Measurements from ENCODE around the gene CARD19.
"Not testable (repeated sequence)": the region's sequence is repeated elsewhere in the genome, so short reads cannot be mapped to it uniquely, and the experiment has no call there.

Gene CARD19

GRCh38 chr9:93134015-93134739 is 38.2 kb downstream of the CARD19 start, which contains the start of gene NINJ1:
NINJ1 (minus strand) TSS chr9:93134251; CDS start chr9:93134217, 34 bp downstream.
- no peak for DNase-seq (ENCODE audit: low read depth)

- DNase-seq (ENCODE audit: low read depth): no peak
These were observed 38.9 kb downstream of the CARD19 start for GRCh38 chr9:93134740-93135444.

GRCh38 chr9:93136011-93136440 is 40.0 kb downstream of the CARD19 start:
- no peak for DNase-seq (ENCODE audit: low read depth)

- no peak for DNase-seq (ENCODE audit: low read depth)
These were observed 41.3 kb downstream of the CARD19 start for GRCh38 chr9:93137362-93137761.

GRCh38 chr9:93138171-93138764 is 42.3 kb downstream of the CARD19 start:
- no peak for DNase-seq (ENCODE audit: low read depth)

- DNase-seq (ENCODE audit: low read depth): no peak
These were observed 43.6 kb downstream of the CARD19 start for GRCh38 chr9:93139365-93140182.

GRCh38 chr9:93141771-93142483 is 45.9 kb downstream of the CARD19 start:
- no peak for DNase-seq (ENCODE audit: low read depth)

GRCh38 chr9:93143830-93144530 is 48.0 kb downstream of the CARD19 start:
- no peak for DNase-seq (ENCODE audit: low read depth)

GRCh38 chr9:93146696-93147095 is 50.7 kb downstream of the CARD19 start:
- not testable (repeated sequence) for DNase-seq (ENCODE audit: low read depth)

GRCh38 chr9:93147632-93148031 is 51.6 kb downstream of the CARD19 start:
- DNase-seq (ENCODE audit: low read depth): no peak

GRCh38 chr9:93148721-93149120 is 52.7 kb downstream of the CARD19 start:
- DNase-seq (ENCODE audit: low read depth): no peak

GRCh38 chr9:93149361-93149760 is 53.3 kb downstream of the CARD19 start:
- no peak for DNase-seq (ENCODE audit: low read depth)

- DNase-seq (ENCODE audit: low read depth): no peak
These were observed 55.2 kb downstream of the CARD19 start for GRCh38 chr9:93151097-93151784.

- DNase-seq (ENCODE audit: low read depth): no peak
These were observed 58.4 kb downstream of the CARD19 start for GRCh38 chr9:93154293-93154903.

GRCh38 chr9:93155716-93156474 is 59.9 kb downstream of the CARD19 start:
- no peak for DNase-seq (ENCODE audit: low read depth)

GRCh38 chr9:93156475-93157008 is 60.5 kb downstream of the CARD19 start:
- no peak for DNase-seq (ENCODE audit: low read depth)

- DNase-seq (ENCODE audit: low read depth): peak; percentile 62
These were observed 63.8 kb downstream of the CARD19 start for GRCh38 chr9:93159601-93160471.

All from fibroblast of the conjunctiva (primary cell).